ENCODE data around the gene UBE2I.

The UBE2I gene

GRCh38 chr16:1276580-1276878 is 32.9 kb upstream of the UBE2I start:
- peaks cover 0 to 6% (median 0%) of the 10 kb centered on the region in 5 donors for H3K4me1 ChIP-seq (ENCODE audit: control insufficient read depth in 5 of 5, insufficient read depth in 5 of 5, low read length in 5 of 5)
- peaks cover 0 to 8% (median 0%) of the 10 kb centered on the region in 5 donors for H3K9me3 ChIP-seq (ENCODE audit: control insufficient read depth in 5 of 5, low read length in 5 of 5)
- H3K27ac ChIP-seq (ENCODE audit: low read depth, low read length), result no peak overlapping the region
- H3K9ac ChIP-seq (ENCODE audit: low read length in 5 of 5), result no peak overlapping the region
- H3K27me3 ChIP-seq (ENCODE audit: control insufficient read depth in 5 of 5, insufficient read depth in 4 of 5, low read length in 5 of 5), result peaks cover 22 to 64% (median 34%) of the 10 kb centered on the region in 5 donors
- no peak overlapping the region for H3K4me3 ChIP-seq (ENCODE audit: low read depth in 1 of 5, low read length in 5 of 5)
- H3K36me3 ChIP-seq (ENCODE audit: control insufficient read depth in 5 of 5, insufficient read depth in 5 of 5, low read length in 5 of 5), result no peaks in the 10 kb centered on the region

DNA sequence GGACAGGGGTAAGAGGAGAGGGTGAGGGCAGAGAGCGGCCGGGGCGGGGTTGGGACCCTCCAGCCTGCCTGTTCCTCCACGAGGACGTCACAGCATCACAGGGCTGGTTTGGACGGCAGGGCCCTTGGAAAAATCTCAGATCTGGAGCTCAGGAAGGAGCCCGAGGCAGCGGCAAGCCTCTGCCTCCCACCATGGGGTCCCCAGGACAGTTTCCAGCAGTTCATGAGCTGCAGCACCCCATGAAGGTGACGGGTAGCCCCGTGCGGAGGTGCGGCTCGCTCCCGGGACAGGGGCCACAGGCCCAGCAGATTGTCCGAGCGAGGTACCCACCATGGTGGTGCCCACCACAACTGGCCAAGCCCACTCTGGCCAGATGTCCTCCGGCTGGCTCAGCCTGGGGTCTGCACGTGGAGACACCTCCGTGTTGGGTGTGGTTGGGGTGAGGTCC is 32.3 kb upstream of the UBE2I start:
- Histone ChIP-seq H3K36me3 (ENCODE audit: control insufficient read depth in 5 of 5, insufficient read depth in 5 of 5, low read length in 5 of 5) (no peaks in the 10 kb centered on the region), H3K4me3 (ENCODE audit: low read depth in 1 of 5, low read length in 5 of 5) (no peak overlapping the region), H3K27ac (ENCODE audit: low read depth, low read length) (no peak overlapping the region), H3K9me3 (ENCODE audit: control insufficient read depth in 5 of 5, low read length in 5 of 5) (peaks cover 0 to 8% (median 0%) of the 10 kb centered on the region in 5 donors), H3K4me1 (ENCODE audit: control insufficient read depth in 5 of 5, insufficient read depth in 5 of 5, low read length in 5 of 5) (no peaks in the 10 kb centered on the region), H3K27me3 (ENCODE audit: control insufficient read depth in 5 of 5, insufficient read depth in 4 of 5, low read length in 5 of 5) (peaks cover 25 to 61% (median 33%) of the 10 kb centered on the region in 5 donors), H3K9ac (ENCODE audit: low read length in 5 of 5) (no peak overlapping the region)

GRCh38 chr16:1277617-1278282 is 31.7 kb upstream of the UBE2I start:
- Histone ChIP-seq H3K27me3 (ENCODE audit: control insufficient read depth in 5 of 5, insufficient read depth in 4 of 5, low read length in 5 of 5) (peaks cover 25 to 55% (median 33%) of the 10 kb centered on the region in 5 donors), H3K9ac (ENCODE audit: low read length in 5 of 5) (no peak overlapping the region), H3K27ac (ENCODE audit: low read depth, low read length) (no peak overlapping the region), H3K36me3 (ENCODE audit: control insufficient read depth in 5 of 5, insufficient read depth in 5 of 5, low read length in 5 of 5) (no peaks in the 10 kb centered on the region), H3K9me3 (ENCODE audit: control insufficient read depth in 5 of 5, low read length in 5 of 5) (peaks cover 0 to 8% (median 0%) of the 10 kb centered on the region in 5 donors), H3K4me1 (ENCODE audit: control insufficient read depth in 5 of 5, insufficient read depth in 5 of 5, low read length in 5 of 5) (no peaks in the 10 kb centered on the region), H3K4me3 (ENCODE audit: low read depth in 1 of 5, low read length in 5 of 5) (no peak overlapping the region)

DNA sequence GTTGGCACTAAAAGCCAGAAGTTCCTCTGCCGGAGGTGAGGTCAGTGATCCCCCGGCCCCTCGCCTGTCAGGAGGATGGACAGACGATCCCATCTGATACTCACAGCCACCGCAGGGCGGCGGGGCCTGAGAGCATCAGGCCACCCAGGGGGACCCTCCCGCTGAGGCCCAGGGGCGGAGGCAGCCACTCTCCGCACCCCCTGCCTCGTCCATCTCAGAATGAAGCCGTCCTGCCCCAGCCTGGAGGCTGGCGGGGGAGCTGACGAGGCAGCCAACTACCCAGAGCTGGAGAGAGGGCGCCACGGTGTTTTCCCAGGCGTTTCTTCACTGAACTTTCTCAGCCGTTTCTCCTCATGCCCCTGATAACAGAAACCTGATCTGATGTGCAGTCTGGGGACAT is 31.0 kb upstream of the UBE2I start:
- H3K36me3 ChIP-seq (ENCODE audit: control insufficient read depth in 5 of 5, insufficient read depth in 5 of 5, low read length in 5 of 5), result no peaks in the 10 kb centered on the region
- no peak overlapping the region for H3K9ac ChIP-seq (ENCODE audit: low read length in 5 of 5)
- peaks cover 29 to 51% (median 33%) of the 10 kb centered on the region in 5 donors for H3K27me3 ChIP-seq (ENCODE audit: control insufficient read depth in 5 of 5, insufficient read depth in 4 of 5, low read length in 5 of 5)
- no peaks in the 10 kb centered on the region for H3K4me1 ChIP-seq (ENCODE audit: control insufficient read depth in 5 of 5, insufficient read depth in 5 of 5, low read length in 5 of 5)
- H3K4me3 ChIP-seq (ENCODE audit: low read depth in 1 of 5, low read length in 5 of 5), result no peak overlapping the region
- H3K9me3 ChIP-seq (ENCODE audit: control insufficient read depth in 5 of 5, low read length in 5 of 5), result peaks cover 0 to 3% (median 0%) of the 10 kb centered on the region in 5 donors
- H3K27ac ChIP-seq (ENCODE audit: low read depth, low read length), result no peak overlapping the region

DNA sequence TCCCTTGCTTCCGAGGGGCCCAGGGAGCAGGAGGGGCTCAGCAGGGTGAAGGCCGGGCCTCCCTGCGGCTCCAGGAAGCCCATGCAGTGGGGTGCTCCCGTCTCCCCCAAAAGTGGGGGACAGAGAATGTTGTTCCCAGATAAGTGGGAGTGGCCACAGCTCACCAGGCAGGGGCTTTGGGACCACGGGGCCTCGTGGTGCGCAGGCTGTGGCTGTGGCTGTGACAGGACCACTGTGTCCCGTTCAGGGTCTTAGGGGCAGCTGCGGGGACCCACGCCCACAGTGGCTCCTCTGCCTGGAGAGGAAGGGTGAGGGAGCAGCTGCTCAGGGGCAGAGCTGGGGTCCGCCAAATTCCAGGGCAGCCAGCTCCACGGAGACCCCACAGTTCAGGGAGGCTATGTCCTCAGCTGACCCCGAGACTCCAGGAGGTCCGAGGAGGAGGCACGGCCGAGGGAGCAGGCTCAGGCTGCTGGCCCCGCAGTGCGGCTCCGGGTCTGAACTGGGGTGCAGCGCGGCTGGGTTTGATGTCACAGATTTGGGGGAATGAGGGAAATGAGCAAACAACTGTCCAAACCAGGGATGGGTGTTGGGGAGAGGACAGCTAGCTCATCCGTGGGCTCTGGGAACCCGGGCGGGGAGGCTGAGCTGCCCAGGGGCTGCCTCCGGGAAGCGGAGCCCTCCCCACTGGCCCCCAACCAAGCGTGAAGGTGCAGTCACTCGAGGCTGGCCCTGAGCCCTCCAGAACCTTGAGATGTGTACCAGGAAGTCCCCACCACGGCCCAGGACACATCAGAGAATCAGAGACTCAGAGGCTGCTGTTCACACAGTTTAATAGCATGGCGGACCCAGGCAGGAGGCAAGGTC is 30.1 kb upstream of the UBE2I start:
- no peaks in the 10 kb centered on the region for H3K36me3 ChIP-seq (ENCODE audit: control insufficient read depth in 5 of 5, insufficient read depth in 5 of 5, low read length in 5 of 5)
- H3K4me3 ChIP-seq (ENCODE audit: low read depth in 1 of 5, low read length in 5 of 5), result no peak overlapping the region
- H3K27me3 ChIP-seq (ENCODE audit: control insufficient read depth in 5 of 5, insufficient read depth in 4 of 5, low read length in 5 of 5), result peaks cover 36 to 51% (median 41%) of the 10 kb centered on the region in 5 donors

GRCh38 chr16:1279945-1280589 is 29.4 kb upstream of the UBE2I start:
- Histone ChIP-seq H3K27me3 (ENCODE audit: control insufficient read depth in 5 of 5, insufficient read depth in 4 of 5, low read length in 5 of 5) (peaks cover 36 to 51% (median 43%) of the 10 kb centered on the region in 5 donors), H3K27ac (ENCODE audit: low read depth, low read length) (no peak overlapping the region), H3K4me1 (ENCODE audit: control insufficient read depth in 5 of 5, insufficient read depth in 5 of 5, low read length in 5 of 5) (no peaks in the 10 kb centered on the region), H3K4me3 (ENCODE audit: low read depth in 1 of 5, low read length in 5 of 5) (no peak overlapping the region), H3K36me3 (ENCODE audit: control insufficient read depth in 5 of 5, insufficient read depth in 5 of 5, low read length in 5 of 5) (no peaks in the 10 kb centered on the region), H3K9me3 (ENCODE audit: control insufficient read depth in 5 of 5, low read length in 5 of 5) (no peaks in the 10 kb centered on the region), H3K9ac (ENCODE audit: low read length in 5 of 5) (no peak overlapping the region)

More for the DNA sequence above, 30.1 kb upstream of the UBE2I start:
- H3K27ac ChIP-seq (ENCODE audit: low read depth, low read length), result no peak overlapping the region
- H3K9me3 ChIP-seq (ENCODE audit: control insufficient read depth in 5 of 5, low read length in 5 of 5), result no peaks in the 10 kb centered on the region
- no peak overlapping the region for H3K9ac ChIP-seq (ENCODE audit: low read length in 5 of 5)
- H3K4me1 ChIP-seq (ENCODE audit: control insufficient read depth in 5 of 5, insufficient read depth in 5 of 5, low read length in 5 of 5), result no peaks in the 10 kb centered on the region

- Histone ChIP-seq H3K27me3 (ENCODE audit: control insufficient read depth in 5 of 5, insufficient read depth in 4 of 5, low read length in 5 of 5) (peaks cover 42 to 51% (median 48%) of the 10 kb centered on the region in 5 donors), H3K9ac (ENCODE audit: low read length in 5 of 5) (no peak overlapping the region), H3K4me1 (ENCODE audit: control insufficient read depth in 5 of 5, insufficient read depth in 5 of 5, low read length in 5 of 5) (no peaks in the 10 kb centered on the region), H3K36me3 (ENCODE audit: control insufficient read depth in 5 of 5, insufficient read depth in 5 of 5, low read length in 5 of 5) (no peaks in the 10 kb centered on the region), H3K9me3 (ENCODE audit: control insufficient read depth in 5 of 5, low read length in 5 of 5) (no peaks in the 10 kb centered on the region), H3K27ac (ENCODE audit: low read depth, low read length) (no peak overlapping the region), H3K4me3 (ENCODE audit: low read depth in 1 of 5, low read length in 5 of 5) (no peak overlapping the region)
Measured at GRCh38 chr16:1280783-1281182, 28.7 kb upstream of the UBE2I start.

DNA sequence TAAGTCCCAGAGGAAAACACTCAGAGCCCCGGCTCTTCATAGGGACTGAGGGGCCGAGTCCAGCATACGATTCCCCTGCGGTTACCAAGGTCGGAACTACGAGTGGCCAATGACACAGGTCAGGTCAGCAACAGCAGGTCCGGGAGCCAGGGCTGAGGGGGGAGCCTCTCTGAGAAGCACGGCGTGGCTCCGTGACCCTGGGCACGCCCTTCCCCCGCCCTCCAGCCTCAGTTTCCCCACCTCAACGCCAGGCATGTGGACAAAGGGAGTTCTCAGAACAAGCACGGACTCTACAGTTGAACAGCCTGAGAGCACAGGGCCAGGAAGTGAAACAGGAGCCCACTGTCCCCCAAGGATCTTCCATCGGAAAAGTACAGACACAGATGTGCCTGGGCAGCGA is 27.9 kb upstream of the UBE2I start:
- no peak overlapping the region for H3K9ac ChIP-seq (ENCODE audit: low read length in 5 of 5)
- no peak overlapping the region for H3K27ac ChIP-seq (ENCODE audit: low read depth, low read length)
- no peaks in the 10 kb centered on the region for H3K4me1 ChIP-seq (ENCODE audit: control insufficient read depth in 5 of 5, insufficient read depth in 5 of 5, low read length in 5 of 5)
- H3K36me3 ChIP-seq (ENCODE audit: control insufficient read depth in 5 of 5, insufficient read depth in 5 of 5, low read length in 5 of 5), result no peaks in the 10 kb centered on the region
- no peak overlapping the region for H3K4me3 ChIP-seq (ENCODE audit: low read depth in 1 of 5, low read length in 5 of 5)
- H3K9me3 ChIP-seq (ENCODE audit: control insufficient read depth in 5 of 5, low read length in 5 of 5), result no peaks in the 10 kb centered on the region
- peaks cover 49 to 52% (median 51%) of the 10 kb centered on the region in 5 donors for H3K27me3 ChIP-seq (ENCODE audit: control insufficient read depth in 5 of 5, insufficient read depth in 4 of 5, low read length in 5 of 5)

DNA sequence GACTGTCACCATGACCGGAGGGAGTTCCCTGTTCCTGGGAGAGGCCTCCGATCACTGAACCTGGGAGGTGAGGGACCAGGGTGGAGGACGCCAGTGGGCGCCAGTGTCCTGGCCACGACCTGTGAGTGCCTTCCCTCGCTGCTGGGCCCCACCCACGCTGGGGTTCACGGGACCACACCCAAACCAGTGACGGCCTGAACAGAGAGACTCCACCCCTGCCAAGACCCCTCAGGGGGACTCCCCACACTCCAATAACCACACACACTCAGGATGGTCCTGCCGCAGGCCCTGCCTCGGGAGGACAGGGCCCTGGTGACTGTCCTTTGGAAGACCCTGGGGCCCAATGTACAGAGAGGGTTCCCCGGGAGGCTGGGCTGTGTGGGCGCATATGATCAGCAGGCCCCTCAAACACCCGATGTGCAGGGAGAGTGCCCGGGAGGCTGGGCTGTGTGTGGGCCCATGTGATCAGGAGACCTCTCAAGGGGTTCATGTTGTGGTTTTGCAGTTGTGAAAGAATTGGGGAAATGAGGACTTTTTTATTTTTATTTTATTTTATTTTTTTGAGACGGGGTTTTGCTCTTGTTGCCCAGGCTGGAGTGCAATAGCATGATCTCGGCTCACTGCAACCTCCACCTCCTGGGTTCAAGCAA is 27.0 kb upstream of the UBE2I start:
- H3K27me3 ChIP-seq (ENCODE audit: control insufficient read depth in 5 of 5, insufficient read depth in 4 of 5, low read length in 5 of 5), result peaks cover 48 to 52% (median 50%) of the 10 kb centered on the region in 5 donors
- H3K9ac ChIP-seq (ENCODE audit: low read length in 5 of 5), result no peak overlapping the region
- H3K4me1 ChIP-seq (ENCODE audit: control insufficient read depth in 5 of 5, insufficient read depth in 5 of 5, low read length in 5 of 5), result no peaks in the 10 kb centered on the region
- no peaks in the 10 kb centered on the region for H3K9me3 ChIP-seq (ENCODE audit: control insufficient read depth in 5 of 5, low read length in 5 of 5)
- H3K27ac ChIP-seq (ENCODE audit: low read depth, low read length), result no peak overlapping the region
- H3K36me3 ChIP-seq (ENCODE audit: control insufficient read depth in 5 of 5, insufficient read depth in 5 of 5, low read length in 5 of 5), result no peaks in the 10 kb centered on the region
- H3K4me3 ChIP-seq (ENCODE audit: low read depth in 1 of 5, low read length in 5 of 5), result no peak overlapping the region
